MM.1S (cell line): Measurements from ENCODE around the gene SMIM34.
"Not testable (repeated sequence)": the region's sequence is repeated elsewhere in the genome, so short reads cannot be mapped to it uniquely, and the experiment has no call there.

Source experiments
- DNase-seq: peaks from one replicate; pipeline ENCODE4 v3.0.0-alpha.2; 2015
- H2AFZ ChIP-seq: fragments of 300-600 bp; sonication (generic); 2 replicates; pipeline ENCODE4 v1.6.0; 2016; ENCODE audit warnings: antibody characterized with exemption, low read length
- H3F3A ChIP-seq: fragments of 300-600 bp; sonication (generic); 2 replicates; pipeline ENCODE4 v1.6.1; 2016; ENCODE audit warnings: mild to moderate bottlenecking, antibody characterized with exemption, low read length, moderate library complexity, mixed read lengths; ENCODE audit not compliant: insufficient read depth
- H3K27ac ChIP-seq: fragments of 300-600 bp; sonication (generic); 2 replicates; pipeline ENCODE4 v1.5.1; 2016; ENCODE audit warnings: mild to moderate bottlenecking, low read length
- H3K27me3 ChIP-seq: fragments of 300-600 bp; sonication (generic); replicated peaks from 2 replicates; pipeline ENCODE4 v1.6.0; 2016; ENCODE audit warnings: low read length; ENCODE audit not compliant: insufficient read depth
- H3K36me3 ChIP-seq: fragments of 300-600 bp; sonication (generic); replicated peaks from 2 replicates; pipeline ENCODE4 v1.6.1; 2016; ENCODE audit warnings: mild to moderate bottlenecking, low read length, mixed read lengths; ENCODE audit not compliant: insufficient read depth
- H3K4me1 ChIP-seq: fragments of 300-600 bp; sonication (generic); 2 replicates; pipeline ENCODE4 v1.6.1; 2016; ENCODE audit warnings: low read length, mixed read lengths
- H3K4me2 ChIP-seq: fragments of 300-600 bp; sonication (generic); 2 replicates; pipeline ENCODE4 v1.6.0; 2016; ENCODE audit warnings: low read depth, low read length
- H3K4me3 ChIP-seq: fragments of 300-600 bp; sonication (generic); 2 replicates; pipeline ENCODE4 v1.5.1; 2016; ENCODE audit warnings: low read length, mixed read lengths
- H3K79me2 ChIP-seq: fragments of 300-600 bp; sonication (generic); 2 replicates; pipeline ENCODE4 v1.6.1; 2016; ENCODE audit warnings: mixed run types, low read length, mixed read lengths
- H3K9ac ChIP-seq: fragments of 300-600 bp; sonication (generic); 2 replicates; pipeline ENCODE4 v1.6.1; 2016; ENCODE audit warnings: low read length, mixed read lengths
- H3K9me2 ChIP-seq: fragments of 300-600 bp; sonication (generic); replicated peaks from 2 replicates; pipeline ENCODE4 v1.6.1; 2016; ENCODE audit warnings: mild to moderate bottlenecking, low read length, mixed read lengths; ENCODE audit not compliant: insufficient read depth
- H3K9me3 ChIP-seq: fragments of 300-600 bp; sonication (generic); replicated peaks from 2 replicates; pipeline ENCODE4 v1.6.1; 2016; ENCODE audit warnings: mild to moderate bottlenecking, low read length, mixed read lengths; ENCODE audit not compliant: insufficient read depth
- H4K20me1 ChIP-seq: fragments of 300-600 bp; sonication (generic); 2 replicates; pipeline ENCODE4 v1.6.1; 2016; ENCODE audit warnings: mild to moderate bottlenecking, low read length, moderate library complexity, mixed read lengths; ENCODE audit not compliant: insufficient read depth

The SMIM34 gene

DNA sequence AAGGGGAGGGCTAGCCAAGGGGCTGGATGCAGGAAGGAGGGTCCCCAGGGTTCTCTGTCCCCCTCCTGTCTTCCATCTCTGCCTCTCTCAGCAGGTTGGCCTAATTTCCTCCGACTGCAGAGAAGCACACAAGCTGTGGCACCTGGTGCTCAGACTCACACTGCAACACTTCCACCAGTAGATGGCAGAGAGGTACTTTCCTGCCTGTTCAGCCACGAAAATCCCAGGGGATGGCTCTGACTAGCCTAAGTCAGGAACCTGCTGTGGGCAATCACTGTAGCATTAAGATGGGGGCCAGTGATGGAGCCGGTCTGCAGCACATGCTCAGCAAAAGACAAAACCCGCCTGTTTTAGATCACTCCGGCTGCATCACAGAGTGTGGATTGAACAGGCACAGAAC is 6.0 kb upstream of the SMIM34 start:
- H3K9ac ChIP-seq, H3K27me3 ChIP-seq, H2AFZ ChIP-seq, H3K4me2 ChIP-seq, H4K20me1 ChIP-seq, H3K79me2 ChIP-seq, H3K9me3 ChIP-seq, H3K36me3 ChIP-seq, H3K4me3 ChIP-seq, H3K4me1 ChIP-seq, H3F3A ChIP-seq, DNase-seq, H3K27ac ChIP-seq, H3K9me2 ChIP-seq: not testable (repeated sequence)

DNA sequence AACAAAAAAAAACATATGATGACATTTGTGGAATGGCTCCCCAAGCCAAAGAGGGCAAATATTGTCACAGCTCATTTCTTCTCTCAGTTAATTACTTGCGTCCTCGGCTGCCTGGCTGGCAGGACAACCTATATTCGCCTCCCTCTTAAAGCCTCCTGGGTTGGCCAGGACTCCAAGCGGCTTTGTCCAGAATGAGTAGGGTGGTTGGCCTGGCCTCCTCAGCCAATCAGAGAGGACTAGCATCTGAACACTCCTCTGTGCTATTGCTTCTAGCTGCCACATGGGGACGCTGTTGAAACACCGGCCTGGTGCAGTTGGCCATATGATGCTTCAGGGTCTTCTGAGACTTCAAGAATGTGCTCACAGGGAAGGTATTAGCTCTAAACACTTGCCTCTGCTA is 4.7 kb upstream of the SMIM34 start:
- H3K27ac ChIP-seq, H3K79me2 ChIP-seq: not testable (repeated sequence)

DNA sequence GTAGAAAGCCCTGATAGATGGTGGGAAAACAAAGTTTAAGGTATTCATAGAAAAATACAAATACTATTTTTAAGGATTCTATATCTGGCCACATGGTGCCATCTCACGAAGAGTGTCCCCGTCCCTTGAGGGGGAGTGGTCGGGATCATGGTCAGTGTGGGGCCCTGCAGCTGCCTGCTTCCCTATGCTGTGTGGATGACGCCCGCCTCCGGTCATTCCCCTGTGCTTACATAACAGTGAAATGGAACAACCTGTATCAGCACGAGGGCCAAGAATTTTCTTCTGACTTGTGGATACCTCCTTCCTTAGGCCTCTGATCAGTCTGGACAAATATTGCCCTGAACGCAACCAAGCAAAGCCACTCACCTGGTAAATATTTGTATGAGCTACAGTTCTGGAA is 3.6 kb upstream of the SMIM34 start:
- not testable (repeated sequence) for H3K27ac ChIP-seq

More for the DNA sequence above, 4.7 kb upstream of the SMIM34 start:
- not testable (repeated sequence) for H3K27me3 ChIP-seq, H2AFZ ChIP-seq, H3K36me3 ChIP-seq, H3K4me3 ChIP-seq, H3F3A ChIP-seq, H3K4me1 ChIP-seq, H3K9ac ChIP-seq, H3K9me3 ChIP-seq, H4K20me1 ChIP-seq, DNase-seq, H3K9me2 ChIP-seq, H3K4me2 ChIP-seq

GRCh38 chr21:34417448-34418077 is 6.2 kb downstream of the SMIM34 start:
- not testable (repeated sequence) for H3K9me3 ChIP-seq, H4K20me1 ChIP-seq, H3F3A ChIP-seq, DNase-seq, H3K4me3 ChIP-seq, H3K9me2 ChIP-seq, H3K27ac ChIP-seq, H3K4me1 ChIP-seq, H3K79me2 ChIP-seq, H3K9ac ChIP-seq, H2AFZ ChIP-seq, H3K27me3 ChIP-seq, H3K36me3 ChIP-seq, H3K4me2 ChIP-seq

More for the DNA sequence above, 3.6 kb upstream of the SMIM34 start:
- H3K9ac ChIP-seq, H3K9me3 ChIP-seq, H4K20me1 ChIP-seq, H3K27me3 ChIP-seq, H3K4me3 ChIP-seq, H3K9me2 ChIP-seq, H3K4me2 ChIP-seq, DNase-seq, H3K36me3 ChIP-seq, H3F3A ChIP-seq, H2AFZ ChIP-seq, H3K79me2 ChIP-seq, H3K4me1 ChIP-seq: not testable (repeated sequence)

DNA sequence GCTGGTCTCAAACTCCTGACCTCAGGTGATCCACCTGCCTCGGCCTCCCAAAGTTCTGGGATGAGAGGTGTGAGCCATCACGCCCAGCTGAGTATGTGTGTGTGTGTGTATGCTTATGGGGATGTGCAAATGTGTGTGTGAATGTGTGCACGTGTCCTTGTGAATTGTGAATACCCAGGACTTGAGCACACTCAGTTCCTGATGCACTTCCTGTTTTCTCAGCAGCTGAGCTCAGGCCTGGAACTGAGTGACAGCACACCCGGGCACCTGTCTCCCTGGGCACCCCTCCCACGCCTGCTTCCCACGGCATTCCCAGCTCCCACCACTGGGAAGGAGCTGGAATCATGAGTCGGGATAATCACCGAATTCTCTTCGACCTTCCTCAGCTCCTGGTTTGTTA is 16.5 kb downstream of the SMIM34 start:
- not testable (repeated sequence) for H4K20me1 ChIP-seq, H3K4me2 ChIP-seq, H3K9me2 ChIP-seq, H3K27me3 ChIP-seq, H3K27ac ChIP-seq, H3F3A ChIP-seq, DNase-seq, H3K79me2 ChIP-seq, H3K4me3 ChIP-seq, H3K4me1 ChIP-seq, H3K36me3 ChIP-seq, H2AFZ ChIP-seq, H3K9me3 ChIP-seq, H3K9ac ChIP-seq

GRCh38 chr21:34406676-34407075 is 17.1 kb downstream of the SMIM34 start:
- not testable (repeated sequence) for H3K27me3 ChIP-seq, H3K4me3 ChIP-seq, DNase-seq, H3K9ac ChIP-seq, H4K20me1 ChIP-seq, H3K4me1 ChIP-seq, H3F3A ChIP-seq, H3K79me2 ChIP-seq, H3K4me2 ChIP-seq, H3K9me3 ChIP-seq, H3K36me3 ChIP-seq, H3K9me2 ChIP-seq, H3K27ac ChIP-seq, H2AFZ ChIP-seq

GRCh38 chr21:34406102-34406501 is 17.6 kb downstream of the SMIM34 start:
- H3K79me2 ChIP-seq, H3K27me3 ChIP-seq, H4K20me1 ChIP-seq, H3K9ac ChIP-seq, H3F3A ChIP-seq, DNase-seq, H2AFZ ChIP-seq, H3K4me1 ChIP-seq, H3K9me2 ChIP-seq, H3K36me3 ChIP-seq, H3K27ac ChIP-seq, H3K4me3 ChIP-seq, H3K9me3 ChIP-seq, H3K4me2 ChIP-seq: not testable (repeated sequence)

DNA sequence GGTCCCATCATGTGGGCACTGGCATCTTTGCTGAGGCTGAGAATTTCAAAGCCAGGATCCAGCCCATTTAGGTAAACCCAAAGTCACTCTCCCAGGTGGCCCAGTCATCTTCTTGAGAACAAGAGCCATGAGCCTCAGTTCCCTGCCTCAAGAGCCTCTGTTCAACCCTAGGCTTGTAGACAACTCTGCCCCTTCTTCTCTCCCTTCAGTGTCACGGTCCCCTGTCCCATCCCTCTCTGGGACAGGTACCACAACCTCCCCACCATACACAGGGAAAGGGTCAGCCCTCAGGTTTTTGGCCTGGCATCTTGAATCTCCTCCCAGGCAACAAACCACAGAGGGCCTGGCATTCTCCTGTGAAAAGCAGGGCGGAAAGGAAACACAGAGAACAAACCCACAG is 18.1 kb downstream of the SMIM34 start:
- H4K20me1 ChIP-seq, H2AFZ ChIP-seq, H3K27ac ChIP-seq, H3K9ac ChIP-seq, DNase-seq, H3K9me2 ChIP-seq, H3K36me3 ChIP-seq, H3K27me3 ChIP-seq, H3K4me1 ChIP-seq, H3K9me3 ChIP-seq, H3F3A ChIP-seq, H3K79me2 ChIP-seq, H3K4me2 ChIP-seq, H3K4me3 ChIP-seq: not testable (repeated sequence)
